B cell (primary cell): Measurements from ENCODE around the gene C21orf58.

Experiments used
- EZH2 ChIP-seq: IDR thresholded peaks from 2 replicates; pipeline ENCODE4 v1.6.1; 2012; ENCODE audit warnings: borderline replicate concordance, low read depth, mild to moderate bottlenecking, moderate library complexity, low read length; ENCODE audit not compliant: insufficient read depth, poor library complexity, severe bottlenecking
- TF ChIP-seq, protein P1 (sequence below): fragments of 200-600 bp; IDR thresholded peaks from one replicate; pipeline ENCODE4 v1.8.0; 2022; ENCODE audit warnings: antibody characterized with exemption, mild to moderate bottlenecking

DNA sequence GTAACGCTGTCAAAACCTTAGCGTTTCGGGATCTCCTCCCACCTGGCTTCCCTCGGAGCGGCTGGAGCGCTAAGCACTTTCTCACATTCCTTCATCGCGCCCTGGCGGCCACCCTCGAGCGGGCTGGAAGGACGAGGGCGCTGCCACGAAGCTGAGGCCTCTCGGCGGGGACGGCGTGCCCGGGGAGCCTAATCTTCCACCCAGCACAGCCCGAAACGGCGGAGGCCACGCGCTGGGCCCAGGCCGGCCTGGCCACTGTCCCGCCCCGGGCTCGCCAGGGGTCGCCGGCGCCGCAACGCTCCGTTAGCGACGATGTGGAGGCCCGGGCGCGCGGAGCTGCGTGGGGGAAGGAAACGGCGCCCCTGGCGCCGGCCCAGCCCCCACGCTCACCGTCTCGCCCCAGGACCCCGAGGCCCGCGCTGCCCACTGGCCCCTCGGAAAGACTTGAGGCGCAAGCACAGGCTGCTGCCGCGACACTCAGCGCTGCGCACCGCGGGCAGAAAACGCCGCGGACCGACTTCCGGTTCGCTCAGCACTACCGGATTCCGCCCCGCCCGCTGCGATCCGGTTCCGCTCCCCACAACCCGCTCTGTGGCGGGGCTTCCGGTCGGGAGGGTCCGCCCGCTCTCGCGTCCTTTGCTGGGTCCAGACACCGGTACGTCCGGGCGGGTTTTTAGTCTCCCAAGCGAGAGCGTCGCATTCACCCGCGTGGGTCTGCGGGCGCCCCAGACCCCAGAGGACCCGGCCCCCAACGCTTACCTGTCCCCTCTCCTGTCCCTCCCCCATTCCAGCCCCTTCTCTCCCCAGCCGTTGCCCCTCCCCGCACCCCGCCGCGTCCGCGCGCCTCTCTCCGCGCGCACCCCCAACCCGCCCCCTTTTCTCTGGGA, 37.7 kb downstream of the C21orf58 start, which contains the start of gene YBEY:
- TF ChIP-seq, protein P1, sequence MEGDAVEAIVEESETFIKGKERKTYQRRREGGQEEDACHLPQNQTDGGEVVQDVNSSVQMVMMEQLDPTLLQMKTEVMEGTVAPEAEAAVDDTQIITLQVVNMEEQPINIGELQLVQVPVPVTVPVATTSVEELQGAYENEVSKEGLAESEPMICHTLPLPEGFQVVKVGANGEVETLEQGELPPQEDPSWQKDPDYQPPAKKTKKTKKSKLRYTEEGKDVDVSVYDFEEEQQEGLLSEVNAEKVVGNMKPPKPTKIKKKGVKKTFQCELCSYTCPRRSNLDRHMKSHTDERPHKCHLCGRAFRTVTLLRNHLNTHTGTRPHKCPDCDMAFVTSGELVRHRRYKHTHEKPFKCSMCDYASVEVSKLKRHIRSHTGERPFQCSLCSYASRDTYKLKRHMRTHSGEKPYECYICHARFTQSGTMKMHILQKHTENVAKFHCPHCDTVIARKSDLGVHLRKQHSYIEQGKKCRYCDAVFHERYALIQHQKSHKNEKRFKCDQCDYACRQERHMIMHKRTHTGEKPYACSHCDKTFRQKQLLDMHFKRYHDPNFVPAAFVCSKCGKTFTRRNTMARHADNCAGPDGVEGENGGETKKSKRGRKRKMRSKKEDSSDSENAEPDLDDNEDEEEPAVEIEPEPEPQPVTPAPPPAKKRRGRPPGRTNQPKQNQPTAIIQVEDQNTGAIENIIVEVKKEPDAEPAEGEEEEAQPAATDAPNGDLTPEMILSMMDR = peak; percentile 55
- TF ChIP-seq EZH2 = no peak
